Measurements from ENCODE around the gene EPN2.
"Not testable (repeated sequence)": the region's sequence is repeated elsewhere in the genome, so short reads cannot be mapped to it uniquely, and the experiment has no call there.

EPN2 gene

GRCh38 chr17:19237139-19237388 lies at the start of gene EPN2:
TSS of gene EPN2 (plus strand) at chr17:19237366. CDS start at chr17:19283120, 45,754 bp downstream.
- DNase-seq; in situ Hi-C loops (cut with MboI; ENCODE audit: low pct_unique_long_range_greater_than_20kb, low sequenced_read_pairs): not testable (repeated sequence)

GRCh38 chr17:19187883-19188869 lies 49.0 kb upstream of the EPN2 start:
- DNase-seq; in situ Hi-C loops (cut with MboI; ENCODE audit: low pct_unique_long_range_greater_than_20kb, low sequenced_read_pairs): not testable (repeated sequence)

GRCh38 chr17:19188870-19189708 lies 48.1 kb upstream of the EPN2 start:
- in situ Hi-C loops (cut with MboI; ENCODE audit: low pct_unique_long_range_greater_than_20kb, low sequenced_read_pairs); DNase-seq: not testable (repeated sequence)

DNA sequence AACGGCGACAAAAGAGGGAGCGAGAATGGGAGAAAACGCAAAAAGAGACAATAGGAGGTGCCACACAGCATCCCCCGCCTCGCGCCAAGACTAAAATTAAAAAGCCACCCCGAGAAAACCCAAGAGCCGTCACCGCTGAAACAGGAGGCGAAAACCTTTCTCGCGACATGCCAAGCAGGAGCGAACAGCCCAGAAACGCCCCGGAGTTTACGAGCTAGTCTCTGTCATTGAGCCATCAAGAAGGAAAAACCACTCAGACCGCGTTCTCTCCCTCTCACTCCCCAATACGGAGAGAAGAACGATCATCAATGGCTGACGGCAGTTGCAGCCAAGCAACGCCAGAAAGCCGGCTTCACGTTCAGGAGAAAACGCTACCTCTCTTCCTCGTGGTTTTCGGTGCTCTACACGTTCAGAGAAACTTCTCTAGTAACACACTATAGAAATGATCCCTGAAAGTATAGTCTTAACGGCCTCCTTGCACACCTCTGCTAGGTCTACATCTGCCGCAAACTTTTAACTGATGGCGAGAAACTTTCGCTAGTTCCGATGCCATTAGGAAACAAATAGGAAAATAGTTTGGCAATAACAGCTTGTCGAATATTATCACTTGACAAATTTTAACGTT lies 47.3 kb upstream of the EPN2 start:
- DNase-seq; in situ Hi-C loops (cut with MboI; ENCODE audit: low pct_unique_long_range_greater_than_20kb, low sequenced_read_pairs): not testable (repeated sequence)

GRCh38 chr17:19196382-19197204 lies 40.6 kb upstream of the EPN2 start:
- in situ Hi-C loops (cut with MboI; ENCODE audit: low pct_unique_long_range_greater_than_20kb, low sequenced_read_pairs); DNase-seq: not testable (repeated sequence)

GRCh38 chr17:19202448-19202847 lies 34.7 kb upstream of the EPN2 start:
- DNase-seq; in situ Hi-C loops (cut with MboI; ENCODE audit: low pct_unique_long_range_greater_than_20kb, low sequenced_read_pairs): not testable (repeated sequence)

DNA sequence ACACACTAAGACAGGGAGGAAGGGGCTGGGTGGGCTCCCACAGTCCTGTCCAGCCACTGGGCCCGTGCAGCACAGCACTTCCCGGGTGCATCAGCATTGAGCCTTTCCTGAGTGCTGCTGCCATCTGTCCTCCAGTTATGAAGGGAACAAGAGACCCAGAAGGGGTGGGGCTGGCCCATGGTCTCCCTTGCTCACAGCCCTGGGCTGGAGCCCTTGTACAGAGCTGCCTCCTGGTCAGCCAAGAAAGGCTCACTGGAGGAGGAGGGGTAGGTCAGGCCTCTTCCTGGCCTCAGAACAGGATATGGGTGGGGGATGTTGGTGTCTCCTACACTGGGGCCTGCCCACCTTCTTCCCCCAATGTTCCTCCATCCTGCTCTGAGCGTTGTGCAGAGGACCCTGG lies 33.7 kb upstream of the EPN2 start:
- in situ Hi-C loops (cut with MboI; ENCODE audit: low pct_unique_long_range_greater_than_20kb, low sequenced_read_pairs) = not testable (repeated sequence)

DNA sequence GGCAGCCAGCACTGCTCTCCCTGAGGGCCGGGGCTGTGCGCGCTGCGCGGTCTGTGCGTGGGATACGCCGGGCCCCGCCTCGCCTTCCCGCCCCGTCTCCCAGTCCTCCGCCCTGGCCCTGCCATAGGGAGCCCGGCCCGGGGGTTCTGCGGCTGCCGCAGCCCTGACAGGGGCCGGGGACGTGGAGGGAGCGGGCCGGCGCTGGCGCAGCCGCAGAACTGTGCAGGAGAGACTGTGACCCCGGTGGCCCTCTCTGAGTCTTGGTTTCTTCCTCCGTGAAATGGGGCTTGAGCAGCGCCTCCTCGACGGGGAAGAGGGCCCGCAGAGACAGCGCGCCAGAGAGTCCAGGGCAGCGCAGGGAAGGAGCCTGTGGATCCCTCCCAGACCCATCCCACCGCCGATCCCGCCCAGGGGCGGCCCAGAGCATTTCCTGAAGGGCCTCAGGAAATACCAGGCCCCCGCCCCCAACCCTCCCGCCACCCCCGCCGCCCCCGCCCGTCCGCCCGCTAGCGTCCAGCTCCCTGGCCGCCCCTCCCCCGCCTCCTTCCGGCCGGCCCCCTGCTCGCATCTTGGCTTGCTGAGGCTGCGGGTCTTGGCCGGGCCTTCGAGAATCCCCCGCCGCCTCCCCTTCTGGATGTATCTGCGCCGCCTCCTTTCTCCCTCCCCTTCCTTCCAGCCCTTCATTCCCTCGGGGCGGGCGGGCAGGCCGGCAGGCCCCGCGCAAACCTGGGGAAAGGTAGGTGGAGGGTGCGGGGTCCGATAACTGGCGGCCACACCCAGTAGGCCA lies 21.9 kb upstream of the EPN2 start:
- in situ Hi-C loops (cut with MboI; ENCODE audit: low pct_unique_long_range_greater_than_20kb, low sequenced_read_pairs); DNase-seq: not testable (repeated sequence)

More for the DNA sequence above, 33.7 kb upstream of the EPN2 start:
- not testable (repeated sequence) for DNase-seq

GRCh38 chr17:19216148-19216926 lies 20.8 kb upstream of the EPN2 start:
- in situ Hi-C loops (cut with MboI; ENCODE audit: low pct_unique_long_range_greater_than_20kb, low sequenced_read_pairs); DNase-seq: not testable (repeated sequence)

DNA sequence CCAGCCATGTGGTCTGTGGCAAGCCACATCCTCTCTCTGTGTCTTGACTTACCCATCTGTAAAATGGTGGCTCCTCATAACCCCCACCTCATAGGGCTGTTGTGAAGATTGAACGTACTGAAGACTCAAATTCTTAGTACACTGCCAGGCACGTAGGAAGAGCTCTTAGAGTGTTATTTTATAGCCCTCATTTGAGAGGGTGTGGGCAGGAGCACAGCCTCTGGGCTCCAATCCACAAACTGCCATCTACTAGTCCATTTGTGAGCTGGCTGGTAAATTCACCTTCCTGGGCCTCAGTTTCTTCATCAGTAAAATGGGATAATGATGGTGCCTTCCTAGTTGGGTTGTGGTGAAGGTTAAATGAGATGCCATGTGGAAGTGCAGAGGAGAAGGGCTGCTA lies 18.3 kb upstream of the EPN2 start:
- in situ Hi-C loops (cut with MboI; ENCODE audit: low pct_unique_long_range_greater_than_20kb, low sequenced_read_pairs) = not testable (repeated sequence)

GRCh38 chr17:19219384-19219783 lies 17.8 kb upstream of the EPN2 start:
- in situ Hi-C loops (cut with MboI; ENCODE audit: low pct_unique_long_range_greater_than_20kb, low sequenced_read_pairs); DNase-seq: not testable (repeated sequence)

More for the DNA sequence above, 18.3 kb upstream of the EPN2 start:
- DNase-seq = not testable (repeated sequence)

DNA sequence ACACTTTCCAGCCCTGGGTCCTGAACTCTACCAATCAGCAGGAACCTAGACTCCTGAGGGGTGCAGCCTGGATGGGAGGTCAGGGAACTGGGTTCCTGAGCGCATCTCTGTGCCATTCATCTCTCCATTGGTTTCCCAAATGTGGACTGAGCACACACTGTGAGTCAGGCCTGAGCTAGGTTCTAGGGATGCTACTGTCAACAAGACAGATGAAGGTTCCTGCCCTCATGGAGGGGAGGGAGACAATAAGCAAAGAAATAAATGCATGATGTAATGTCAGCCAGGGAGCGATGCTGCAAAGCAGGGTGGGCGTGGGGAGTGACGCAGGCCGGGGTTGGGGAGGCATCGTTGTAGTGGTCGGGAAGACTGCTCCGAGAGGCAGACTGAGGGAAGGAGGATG lies 17.0 kb upstream of the EPN2 start:
- DNase-seq; in situ Hi-C loops (cut with MboI; ENCODE audit: low pct_unique_long_range_greater_than_20kb, low sequenced_read_pairs): not testable (repeated sequence)

- DNase-seq; in situ Hi-C loops (cut with MboI; ENCODE audit: low pct_unique_long_range_greater_than_20kb, low sequenced_read_pairs): not testable (repeated sequence)
Observed at GRCh38 chr17:19226610-19227588, 10.3 kb upstream of the EPN2 start.

DNA sequence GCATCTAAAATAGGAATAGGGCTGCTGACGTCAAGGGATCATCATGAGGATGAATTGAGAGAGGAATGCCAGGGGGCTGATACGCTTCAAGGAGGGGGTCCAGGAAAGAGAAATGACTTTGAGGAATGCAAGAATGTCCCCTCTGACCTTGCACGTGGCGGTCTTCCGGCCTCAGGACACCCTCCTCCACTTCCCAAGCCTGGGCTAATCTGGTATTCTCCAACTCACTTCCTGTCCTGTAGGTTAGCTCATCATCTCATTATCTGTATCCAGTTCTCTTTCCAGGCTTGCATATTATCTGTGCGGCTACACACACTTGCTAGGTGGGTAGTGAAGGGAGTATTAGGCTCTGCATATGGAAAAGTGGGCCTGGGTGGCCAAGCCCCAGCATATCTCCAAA lies 2.5 kb upstream of the EPN2 start:
- in situ Hi-C loops (cut with MboI; ENCODE audit: low pct_unique_long_range_greater_than_20kb, low sequenced_read_pairs); DNase-seq: not testable (repeated sequence)

DNA sequence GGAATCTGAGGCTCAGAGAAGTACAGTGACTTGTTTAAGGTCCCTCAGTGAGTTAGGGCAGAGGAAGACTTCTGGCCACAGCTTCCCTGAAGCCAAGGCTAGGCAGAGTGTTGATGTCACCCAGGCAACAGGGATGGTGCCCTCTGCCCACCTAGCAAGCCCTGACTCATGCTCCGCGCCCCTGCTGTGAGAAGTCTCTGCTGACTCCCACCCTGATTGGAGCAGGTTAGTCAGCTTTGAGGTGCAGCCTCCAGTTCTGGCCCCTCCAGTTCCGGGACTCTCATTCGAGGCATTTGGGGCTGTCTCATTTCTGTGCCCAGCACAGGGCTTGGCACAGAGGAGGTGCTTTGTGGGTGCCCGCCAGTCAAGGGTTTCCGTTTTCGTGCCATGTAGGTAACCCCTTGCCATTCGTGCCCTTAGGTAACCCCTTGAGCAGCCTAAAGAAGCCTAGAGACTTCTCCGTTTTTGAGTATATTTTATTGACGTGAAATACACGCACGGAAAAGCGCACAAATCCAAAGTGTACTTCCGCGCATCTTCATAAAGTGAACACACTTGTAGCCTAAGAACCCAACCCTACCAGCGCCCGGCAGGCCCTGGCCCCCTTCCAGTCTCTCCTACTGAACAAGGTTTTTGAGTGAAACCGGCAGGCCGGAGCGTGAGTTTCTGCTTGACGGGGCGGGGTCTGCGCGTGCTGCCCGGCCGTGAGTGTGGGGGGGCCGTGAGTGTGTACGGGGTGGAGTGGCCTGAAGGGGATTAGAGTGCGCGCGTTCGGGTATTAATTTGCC lies 621 bp upstream of the EPN2 start:
- in situ Hi-C loops (cut with MboI; ENCODE audit: low pct_unique_long_range_greater_than_20kb, low sequenced_read_pairs); DNase-seq: not testable (repeated sequence)
